GM18951 (cell line): Measurements from ENCODE around the gene PHF2.

Experiments
- POLR2A ChIP-seq: IDR thresholded peaks from 4 replicates; pipeline ENCODE4 v1.6.1; 2011; ENCODE audit warnings: mild to moderate bottlenecking; ENCODE audit not compliant: insufficient read length, insufficient read depth; ENCODE audit errors: extremely low read depth
- in situ Hi-C: fragments of 300-500 bp; cut with MboI; formaldehyde crosslinking; loops from one replicate; pipeline ENCODE4 v1.12.0; 2022; ENCODE audit warnings: low sequenced_read_pairs, mixed read lengths, inconsistent platforms; ENCODE audit not compliant: unreplicated experiment

PHF2 gene

DNA sequence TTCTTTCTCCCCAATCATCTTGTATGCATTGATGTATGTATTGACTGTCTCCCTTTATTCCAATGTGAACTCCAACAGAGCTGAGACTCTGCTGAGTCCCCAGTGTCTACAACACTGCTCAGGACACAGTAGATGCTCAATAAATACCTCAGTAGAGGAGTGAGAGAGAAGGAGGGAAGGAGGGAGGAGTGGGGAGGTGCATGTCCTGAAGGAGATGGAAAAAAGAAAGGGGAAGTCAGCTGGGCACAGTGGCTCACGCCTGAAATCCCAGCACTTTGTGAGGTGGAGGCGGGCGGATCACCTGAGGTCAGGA is 2.9 kb upstream of the PHF2 start:
- in situ Hi-C loops: loop anchor here (25.0 kb wide), 1 partner anchor 411 kb away; no protein-coding TSS in a partner anchor
- no peak for TF ChIP-seq POLR2A

GRCh38 chr9:93574091-93574899 is 2.1 kb upstream of the PHF2 start:
- no peak for TF ChIP-seq POLR2A
- in situ Hi-C loops: loop anchor here (25.0 kb wide), 1 partner anchor 412 kb away; no protein-coding TSS in a partner anchor

GRCh38 chr9:93574900-93575795 is 1.2 kb upstream of the PHF2 start:
- no peak for TF ChIP-seq POLR2A
- in situ Hi-C loops: loop anchor here (25.0 kb wide), 1 partner anchor 413 kb away; no protein-coding TSS in a partner anchor

- peak; percentile 59 for TF ChIP-seq POLR2A
- in situ Hi-C loops: no loop called here
Observed at GRCh38 chr9:93575796-93576257, 557 bp upstream of the PHF2 start.

GRCh38 chr9:93577078-93577974 is 942 bp downstream of the PHF2 start:
- no peak for TF ChIP-seq POLR2A

DNA sequence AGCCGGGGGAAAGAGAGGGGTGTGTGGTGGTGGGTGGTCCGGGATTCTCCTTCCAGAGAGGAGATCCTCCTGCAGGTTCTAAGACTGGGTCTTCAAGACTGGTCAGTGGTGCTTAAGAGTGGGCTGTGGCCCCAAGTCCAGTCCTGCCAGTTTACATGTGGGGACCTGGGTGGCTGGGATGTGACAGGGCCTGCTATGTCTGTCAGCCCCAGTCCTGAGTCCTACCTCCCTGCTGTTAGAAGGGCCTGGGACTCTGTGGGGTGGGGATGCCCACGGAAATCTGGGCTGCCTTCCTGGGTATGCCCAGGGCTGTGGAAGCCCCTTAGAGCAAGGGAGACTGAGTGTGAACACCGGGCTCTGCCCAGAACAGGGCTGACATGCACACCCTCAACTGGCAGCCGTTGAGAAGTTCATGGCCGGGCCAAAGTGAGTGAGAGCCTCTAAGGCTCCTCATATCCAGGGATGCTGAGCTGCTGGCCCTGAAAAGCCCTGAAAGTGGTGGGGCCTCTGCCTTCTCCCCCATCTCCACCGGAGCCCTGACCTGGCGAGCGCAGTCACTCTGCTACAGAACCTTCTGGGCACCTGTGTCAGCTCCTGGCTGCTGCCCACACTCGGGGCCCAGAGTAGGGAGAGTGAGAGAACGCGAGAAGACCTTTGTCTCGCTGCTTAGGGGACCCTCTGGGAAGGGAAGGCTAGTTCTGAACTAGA is 1.7 kb downstream of the PHF2 start:
- TF ChIP-seq POLR2A: no peak
- in situ Hi-C loops: no loop called here

More at GRCh38 chr9:93577078-93577974, 942 bp downstream of the PHF2 start:
- in situ Hi-C loops: no loop called here

- in situ Hi-C loops: no loop called here
- TF ChIP-seq POLR2A: no peak
Observed at GRCh38 chr9:93578844-93579243, 2.5 kb downstream of the PHF2 start.

DNA sequence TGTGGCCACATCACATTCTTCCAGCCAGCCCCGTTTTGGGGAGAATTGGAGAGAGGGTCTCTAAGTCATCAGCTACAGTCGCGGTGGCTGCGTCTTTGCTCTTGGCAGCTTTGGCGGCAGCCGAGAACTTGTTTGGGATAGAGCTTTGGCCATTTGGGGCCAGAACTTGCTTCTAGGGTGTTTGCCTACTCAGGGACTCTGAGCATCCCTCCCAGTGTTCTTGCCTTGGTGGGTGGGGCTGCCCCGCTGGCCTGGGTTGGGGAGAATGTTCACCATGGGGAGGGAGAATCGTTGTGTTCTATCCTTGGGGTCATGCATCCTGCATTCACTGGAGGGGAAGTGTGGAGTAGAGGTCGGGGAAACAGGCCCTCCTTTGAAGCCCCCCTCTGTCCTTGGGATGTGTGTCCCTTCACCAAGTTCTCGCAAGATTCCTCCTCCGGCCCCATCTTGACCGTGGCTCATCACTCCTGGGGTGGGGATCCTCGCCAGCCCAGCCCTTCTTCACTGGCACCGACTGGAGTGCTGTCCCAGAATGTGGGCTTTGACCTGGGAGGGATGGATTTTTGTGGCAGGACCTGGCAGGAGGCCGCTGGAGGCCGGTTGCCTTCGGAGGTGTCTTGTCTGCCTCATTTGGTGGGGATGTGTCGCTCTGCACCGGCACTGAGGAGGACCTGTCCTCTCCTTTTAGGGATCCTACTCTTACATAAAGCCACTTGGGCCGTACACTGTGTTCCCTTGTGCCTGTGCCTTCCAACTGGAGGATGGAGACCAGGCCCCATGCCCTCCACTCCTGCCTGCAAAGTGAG is 3.5 kb downstream of the PHF2 start:
- in situ Hi-C loops: no loop called here
- no peak for TF ChIP-seq POLR2A

DNA sequence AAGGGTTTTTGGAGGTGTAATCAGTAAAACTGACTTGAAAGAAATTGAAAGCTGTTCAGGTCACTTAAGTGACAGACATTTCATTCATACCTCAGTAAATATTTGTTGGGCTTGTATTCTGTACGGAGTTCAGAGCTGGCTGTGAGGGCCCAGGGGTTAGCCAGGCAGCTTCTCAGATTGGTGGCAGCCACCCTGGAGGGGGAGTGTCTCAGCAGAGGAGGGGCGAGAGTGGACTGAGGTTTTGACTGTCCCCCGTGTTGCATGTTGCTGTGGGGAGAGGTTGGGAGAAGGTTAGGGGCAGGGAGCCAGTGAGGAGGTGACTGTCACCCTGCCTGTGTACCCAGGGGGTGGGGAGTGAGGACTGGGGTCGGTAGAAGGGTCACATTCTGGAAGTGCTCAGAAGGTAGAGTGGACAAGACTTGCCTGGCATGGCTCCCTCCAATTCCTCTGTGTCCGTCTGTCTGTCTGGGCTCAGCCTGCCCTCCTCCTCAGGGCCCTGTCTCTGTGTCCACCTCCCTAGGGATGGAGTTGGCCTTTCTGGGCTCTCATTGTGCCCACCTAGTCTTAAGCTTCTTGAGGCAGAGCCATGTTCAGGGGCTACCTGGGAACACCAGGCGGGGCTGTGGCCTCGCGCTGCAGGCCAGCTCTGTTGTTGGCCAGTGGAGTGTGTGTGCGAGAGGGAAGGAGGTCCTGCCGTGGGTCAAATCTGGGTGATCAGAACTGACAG is 4.4 kb downstream of the PHF2 start:
- TF ChIP-seq POLR2A: no peak
- in situ Hi-C loops: no loop called here

DNA sequence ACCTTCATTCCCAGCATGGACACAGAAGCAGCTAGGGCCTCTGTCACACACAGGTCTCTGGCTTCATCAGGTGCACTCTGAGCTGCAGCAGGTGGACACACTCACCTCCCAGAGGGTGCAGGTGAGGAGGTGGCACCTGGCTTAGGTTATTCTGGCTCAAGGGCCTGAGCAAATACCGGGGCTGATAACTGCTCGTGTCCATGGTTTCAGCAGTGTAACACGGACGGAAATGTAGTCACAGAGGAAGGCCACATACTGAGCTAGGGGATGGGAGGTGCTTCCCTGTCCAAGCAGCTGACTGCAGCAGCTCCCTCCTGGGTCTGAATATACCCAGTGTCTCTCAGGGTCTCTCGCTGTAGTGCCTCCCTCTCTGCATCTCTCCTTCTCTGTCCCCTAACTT is 5.7 kb downstream of the PHF2 start:
- in situ Hi-C loops: no loop called here
- TF ChIP-seq POLR2A: no peak

- in situ Hi-C loops: no loop called here
- no peak for TF ChIP-seq POLR2A
Observed at GRCh38 chr9:93582550-93582949, 6.2 kb downstream of the PHF2 start.
